Left kidney (tissue), 8 donors: Measurements from ENCODE around the gene JAML. TPM values are rescaled to one million over a fixed set of nuclear protein-coding genes. Genes with fewer than 3 reads are reported as not detected.
A peak's percentile ranks its signal among the peaks of the same experiment; 100 is the strongest.

ENCODE experiments used
- DNase-seq: peaks from one replicate; pipeline ENCODE4 v3.0.0-alpha.2; 2013
- long read RNA-seq, 8 donors: transcript quantifications; one replicate each; lab custom pipeline, GENCODE V29; 2026
- polyA plus RNA-seq: library from polyadenylated mRNA; unstranded; fragments of 120-200 nt; gene quantifications from one replicate; pipeline ENCODE4 v1.2.1, GENCODE V29; 2013; ENCODE audit not compliant: insufficient read length

Gene JAML
- 1.5 TPM for polyA plus RNA-seq
- long read RNA-seq, donor 1 = 0 reads
- long read RNA-seq, donor 2, partial matches to known transcripts = 0 of 2 reads
- long read RNA-seq, donor 2, other reads (novel, unspliced or antisense) = 0 of 2 reads
- long read RNA-seq, donor 3 = 0 reads
- long read RNA-seq, donor 4 = 0 reads
- long read RNA-seq, donor 5 = 0 reads
- long read RNA-seq, donor 6 = 0 reads
- long read RNA-seq, donor 7 = 0 reads
- long read RNA-seq, donor 8 = 0 reads

DNA sequence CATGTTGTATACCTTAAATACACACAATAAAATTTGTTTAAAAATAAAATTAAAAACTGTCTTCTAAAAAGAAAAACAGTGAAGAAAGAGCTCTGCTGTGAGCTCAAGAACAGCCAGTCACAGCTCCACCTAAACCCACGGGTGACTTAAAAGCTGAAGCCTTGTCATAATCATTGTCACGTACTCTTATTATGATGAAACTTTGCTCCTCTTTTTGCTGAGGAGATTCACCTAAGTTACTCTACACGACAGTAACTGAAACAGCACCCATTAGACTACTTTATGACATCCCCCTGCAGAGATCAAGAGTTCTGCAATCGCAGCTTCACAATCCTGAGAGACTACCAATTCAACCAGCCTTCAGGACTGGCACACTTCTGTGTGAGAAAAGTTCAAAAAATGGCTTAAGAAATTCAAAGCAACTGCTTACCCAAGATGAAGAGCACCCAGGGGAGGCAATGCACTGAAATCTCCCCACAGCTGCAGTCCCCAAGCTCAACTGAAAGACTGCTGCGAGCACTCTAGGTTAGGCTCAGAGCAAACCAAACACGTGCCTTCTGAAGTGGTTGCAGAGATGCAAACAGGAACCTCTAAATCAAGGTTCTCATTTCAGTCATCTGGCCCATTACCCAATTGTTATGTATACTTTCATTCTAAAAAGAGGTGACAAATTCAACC lies at the start of gene JAML:
TSS of gene JAML (minus strand) at position 501 of the 678 bp plus-strand sequence. CDS start 10,145 bp downstream, outside the sequence.
- DNase-seq = no peak

DNA sequence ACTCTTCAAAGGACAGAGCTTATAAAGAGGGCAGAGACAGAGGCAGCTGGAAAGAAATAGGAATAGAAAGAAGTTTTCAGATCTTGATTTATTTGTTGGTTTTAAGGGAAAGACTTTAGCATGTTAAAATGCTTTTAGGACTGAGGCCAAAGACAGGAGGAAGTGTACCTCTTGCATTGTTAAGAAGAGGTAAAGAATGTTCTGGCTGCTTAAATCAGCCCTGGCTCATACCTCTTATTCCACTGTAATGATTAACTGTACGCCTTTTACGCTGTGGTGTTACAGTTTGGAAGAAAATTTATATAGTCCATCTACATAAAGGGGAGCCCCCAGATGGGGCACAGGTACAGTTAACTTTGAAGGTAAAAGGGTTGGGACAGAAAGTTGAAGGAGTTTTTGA lies 49.4 kb upstream of the JAML start:
- no peak for DNase-seq

DNA sequence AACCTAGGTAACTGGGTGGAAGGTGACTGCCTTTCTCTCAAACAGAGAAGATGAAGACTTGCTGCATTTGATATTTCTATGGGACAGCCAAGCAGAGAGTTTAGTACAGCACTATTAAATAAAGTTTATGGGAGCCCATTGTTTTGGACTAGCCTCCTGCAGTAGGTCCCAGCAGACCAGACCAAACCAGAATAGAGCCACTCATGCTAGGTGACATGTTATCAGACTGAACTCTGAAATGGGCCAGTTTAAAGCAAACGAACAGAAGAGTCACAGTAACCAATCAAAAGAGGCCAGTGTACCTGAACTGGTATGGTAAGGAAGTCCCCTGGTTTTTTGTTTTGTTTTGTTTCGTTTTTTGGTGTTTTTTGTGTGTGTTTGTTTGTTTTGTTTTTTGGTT lies 47.2 kb upstream of the JAML start:
- DNase-seq = no peak

- DNase-seq = no peak
These were observed 42.7 kb upstream of the JAML start for GRCh38 chr11:118267486-118267885.

- no peak for DNase-seq
These were observed 41.1 kb upstream of the JAML start for GRCh38 chr11:118265954-118266353.

GRCh38 chr11:118264569-118265465 lies 40.0 kb upstream of the JAML start:
- no peak for DNase-seq

DNA sequence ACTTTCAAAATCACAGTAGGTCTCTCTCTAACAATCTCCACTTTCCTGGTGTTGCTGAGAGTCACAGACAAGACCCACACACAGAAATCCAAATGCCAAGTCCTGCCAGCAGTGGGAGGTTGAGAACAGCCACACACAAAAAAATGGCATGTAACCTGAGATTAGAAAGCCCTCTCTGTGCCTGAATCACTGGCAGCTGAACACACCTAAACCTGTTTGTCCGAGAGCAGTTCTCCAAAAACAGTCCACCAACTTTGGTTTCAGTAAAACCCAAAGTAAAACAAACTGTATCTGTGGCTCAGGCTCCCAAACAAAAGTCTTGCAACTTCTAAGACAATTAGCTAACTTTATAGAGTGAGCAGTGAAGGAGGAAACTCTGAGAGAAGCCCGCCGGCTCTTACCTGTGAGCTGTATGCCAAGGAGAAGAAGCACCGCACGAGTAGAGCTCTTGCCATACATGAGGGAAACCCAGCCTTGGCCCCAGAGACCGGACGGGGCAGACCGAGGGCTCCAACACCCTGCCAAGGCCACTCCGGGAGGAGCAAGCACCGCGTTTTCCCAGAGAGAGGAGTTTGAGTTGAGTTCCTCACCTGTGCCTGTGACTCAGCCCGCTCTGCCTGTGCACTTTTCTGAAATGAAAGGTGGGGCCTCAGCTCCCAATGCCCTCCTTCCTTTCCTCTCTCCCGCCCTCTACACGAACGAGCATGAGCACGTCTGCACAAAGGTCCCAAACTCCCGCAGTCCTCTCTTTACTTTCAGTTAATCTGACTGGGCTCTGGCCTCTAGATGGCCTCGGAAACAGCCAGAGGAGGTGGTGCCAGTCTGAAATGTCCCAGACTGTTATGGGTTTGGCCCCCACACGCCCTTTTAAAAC lies 39.1 kb upstream of the JAML start, which contains the start of gene MPZL2:
TSS of gene MPZL2 (minus strand) at position 603 of the 874 bp plus-strand sequence. CDS start at position 459, 144 bp downstream.
- peak; percentile 48 for DNase-seq

DNA sequence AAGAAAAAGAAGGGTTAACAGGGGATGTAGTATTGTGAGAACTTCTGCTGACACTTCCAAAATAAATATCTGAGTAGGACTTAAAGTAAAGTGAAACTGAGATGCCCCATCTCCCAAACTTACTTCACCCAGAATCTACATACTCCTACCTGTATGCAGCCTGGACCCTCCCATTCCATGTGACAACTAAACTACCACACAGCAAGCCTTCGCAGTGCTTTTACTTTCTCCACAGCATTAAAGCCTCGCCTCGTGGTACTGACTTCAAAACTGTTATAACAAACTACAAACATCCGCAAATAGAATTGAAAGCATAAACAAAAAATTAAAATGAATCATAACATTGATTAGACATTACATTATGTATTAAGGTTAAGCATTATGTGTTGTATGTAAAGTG lies 38.3 kb upstream of the JAML start:
- DNase-seq = no peak

- DNase-seq = no peak
These were observed 35.5 kb upstream of the JAML start for GRCh38 chr11:118260353-118260752.

DNA sequence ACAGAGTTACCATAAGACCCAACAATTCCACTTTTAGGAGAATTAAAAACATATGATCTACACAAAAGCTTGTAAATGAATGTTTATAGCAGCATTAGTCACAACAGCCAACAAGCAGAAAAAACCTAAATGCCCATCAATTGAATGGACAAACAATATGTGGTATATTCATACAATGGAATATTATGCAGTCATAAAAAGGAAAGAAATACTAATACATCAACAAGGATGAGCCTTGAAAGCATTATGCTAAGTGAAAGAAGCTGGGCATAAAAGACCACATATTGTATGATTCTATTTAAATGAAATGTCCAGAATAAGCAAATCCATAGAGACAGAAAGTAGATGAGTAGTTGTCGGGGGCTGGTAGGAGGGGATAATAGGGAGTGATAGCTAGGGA lies 34.3 kb upstream of the JAML start:
- DNase-seq = no peak

DNA sequence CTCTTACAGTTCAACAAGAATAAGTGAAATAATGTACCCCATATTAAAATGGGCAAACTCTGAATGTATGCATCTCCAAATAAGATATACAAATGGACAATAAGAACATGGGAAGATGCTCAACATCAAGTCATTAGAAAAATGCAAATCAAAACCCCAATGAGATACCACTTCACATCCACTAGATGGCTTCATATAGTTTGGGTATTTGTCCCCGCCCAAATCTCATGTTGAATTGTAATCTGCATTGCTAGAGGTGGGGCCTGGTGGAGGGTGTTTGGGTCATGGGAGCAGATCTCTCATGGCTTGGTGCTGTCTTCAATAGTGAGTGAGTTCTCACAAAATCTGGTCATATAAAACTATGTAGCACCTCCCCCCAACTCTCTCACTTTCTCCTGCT lies 33.6 kb upstream of the JAML start:
- no peak for DNase-seq

GRCh38 chr11:118252688-118253087 lies 27.9 kb upstream of the JAML start:
- DNase-seq = no peak

DNA sequence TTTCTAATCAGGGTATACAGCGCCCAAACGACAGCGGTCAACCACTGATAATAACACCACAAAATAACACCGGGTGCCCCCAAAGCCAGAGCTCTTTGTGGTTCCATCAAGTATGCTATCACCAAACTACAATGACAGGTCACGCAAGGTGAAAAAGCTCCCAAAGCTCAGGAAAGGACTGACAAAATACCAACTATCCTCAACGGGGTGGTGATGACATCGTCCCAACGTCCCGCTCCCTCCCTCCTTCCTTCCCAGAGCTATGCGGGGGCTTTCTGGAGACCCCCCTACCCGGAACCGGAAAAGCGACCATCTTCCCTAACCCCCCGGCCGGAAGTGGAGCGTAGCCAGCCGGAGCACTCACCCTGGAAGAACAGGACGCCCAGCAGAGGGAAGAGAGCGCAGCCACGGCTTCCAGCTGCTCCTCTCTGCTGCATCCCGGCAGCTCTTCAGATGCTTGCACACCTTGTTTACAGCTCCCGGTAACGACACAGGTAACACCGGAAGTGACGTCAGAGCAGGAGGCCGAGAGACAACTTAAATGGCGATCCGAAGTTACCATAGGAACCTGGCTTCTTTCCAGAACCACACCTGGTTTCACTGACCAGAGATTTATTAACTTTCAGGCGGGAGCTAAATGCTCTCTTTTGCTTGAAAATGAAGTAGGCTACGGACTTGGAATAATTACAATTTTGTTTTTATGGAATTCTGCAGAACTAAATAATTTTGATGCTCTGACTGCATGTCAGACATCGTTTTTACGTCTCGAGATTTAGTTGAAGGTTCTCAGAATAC lies 27.2 kb upstream of the JAML start, which contains the start of gene MPZL3:
TSS of gene MPZL3 (minus strand) at position 508 of the 795 bp plus-strand sequence. CDS start at position 437, 71 bp downstream.
- DNase-seq = peak; percentile 94

DNA sequence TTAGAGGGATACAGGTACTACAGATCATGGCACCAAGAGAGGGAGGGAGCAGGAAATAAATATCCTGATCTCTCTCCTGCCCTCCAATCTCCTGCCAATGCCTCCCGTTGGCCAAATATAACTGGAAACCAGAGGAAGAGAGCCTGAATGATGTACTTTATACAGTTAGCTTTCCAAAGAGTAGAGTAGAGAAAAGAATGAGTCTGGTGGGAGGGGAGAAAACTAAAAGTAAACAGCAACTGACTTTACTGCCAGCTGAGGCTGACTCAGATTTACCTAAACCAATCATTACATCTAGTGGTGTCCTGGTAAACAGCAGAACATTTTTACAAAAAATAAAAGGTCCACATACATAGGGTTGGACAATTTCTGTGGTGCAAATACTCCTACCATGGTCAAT lies 22.2 kb upstream of the JAML start:
- DNase-seq = no peak

DNA sequence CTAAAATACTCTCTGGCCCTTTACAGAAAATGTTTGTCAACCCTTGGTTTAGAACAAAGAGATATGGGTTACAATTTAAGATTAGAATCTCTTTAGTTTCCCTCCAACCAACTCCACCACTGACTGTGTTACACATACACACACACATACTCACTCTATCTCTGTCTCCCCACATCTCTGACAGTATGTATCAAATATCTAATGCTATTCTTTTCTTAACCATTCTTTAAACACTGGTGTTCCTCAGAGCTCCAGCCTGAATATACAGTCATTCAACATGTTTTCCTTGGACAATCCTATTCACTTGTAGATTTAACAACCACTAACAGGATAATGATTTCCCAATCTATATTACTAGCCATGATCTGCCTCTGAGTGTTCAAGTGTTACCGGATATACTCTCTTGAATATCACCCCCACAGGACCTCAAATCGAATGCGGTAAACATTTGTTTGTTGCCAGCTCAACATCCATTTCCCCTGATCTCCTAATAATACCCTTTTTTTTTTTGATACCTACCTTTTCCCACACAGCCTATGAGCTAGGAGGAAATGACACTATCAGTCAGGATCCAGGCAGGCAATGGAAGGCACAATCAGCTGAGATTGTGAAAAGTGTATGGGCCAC lies 21.2 kb upstream of the JAML start:
- no peak for DNase-seq

DNA sequence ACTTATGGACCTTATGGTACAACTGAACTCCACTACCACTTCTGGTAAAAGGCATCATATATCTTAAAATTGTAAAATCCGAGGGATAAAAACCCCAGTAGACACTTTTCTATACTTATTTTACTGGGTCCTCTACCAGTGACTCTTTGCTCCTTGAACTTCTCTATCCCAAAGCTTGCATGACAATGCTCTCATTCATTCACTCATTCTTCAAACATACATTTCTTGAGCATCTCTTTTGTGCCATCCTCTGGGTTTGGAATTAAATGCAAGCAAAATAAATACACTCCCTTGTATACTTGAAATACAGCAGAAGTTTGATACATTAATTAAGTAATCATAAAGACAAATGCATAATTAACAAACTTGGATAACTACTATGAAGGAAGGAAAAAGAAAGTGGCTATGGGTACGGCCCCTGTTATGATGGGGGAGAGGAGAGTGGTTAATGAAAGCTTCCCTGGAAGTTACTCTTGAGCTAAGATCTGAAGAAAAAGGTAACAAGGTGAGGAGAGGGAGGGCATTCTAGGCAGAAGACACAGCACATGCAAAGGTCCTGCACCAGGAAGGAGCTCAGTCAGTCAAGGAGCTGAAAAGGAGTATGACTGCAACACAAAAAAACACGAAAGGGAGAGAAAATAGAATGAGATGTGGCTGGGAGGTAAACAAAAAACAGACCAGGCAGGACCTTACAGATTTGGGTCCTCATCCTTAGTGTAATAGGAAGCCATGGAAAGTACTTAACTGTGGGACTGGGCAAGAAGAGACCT lies 19.4 kb upstream of the JAML start:
- DNase-seq = no peak

- no peak for DNase-seq
These were observed 18.4 kb upstream of the JAML start for GRCh38 chr11:118243161-118243560.

GRCh38 chr11:118241764-118242098 lies 16.9 kb upstream of the JAML start:
- no peak for DNase-seq

- DNase-seq = no peak
These were observed 16.4 kb upstream of the JAML start for GRCh38 chr11:118240999-118241763.
